WTC11 (cell line): ENCODE results near the gene ZER1. TPM values are rescaled to one million over a fixed set of nuclear protein-coding genes. Genes with fewer than 3 reads are reported as not detected.

Source experiments
- ATAC-seq: fragments of 200-7000 bp; cut with Tn5 transposase; 2 replicates; pipeline ENCODE4 v1.10.0; 2021; ENCODE audit warnings: mild to moderate bottlenecking, moderate library complexity
- CTCF ChIA-PET: fragments of 300-600 bp; sonication (Branson Sonifier 250); formaldehyde crosslinking; loops from one replicate; lab custom pipeline; 2021; ENCODE audit warnings: antibody characterized with exemption; lab: Charles Lee
- POLR2A ChIA-PET: fragments of 350-600 bp; sonication (Branson Sonifier 250); formaldehyde crosslinking; loops from one replicate; lab custom pipeline; 2021; ENCODE audit warnings: antibody characterized with exemption; lab: Charles Lee
- DNase-seq: peaks from one replicate; pipeline ENCODE4 v3.0.0; 2021; ENCODE audit warnings: low spot score
- H3K27ac Mint-ChIP-seq: 2 replicates; pipeline ENCODE4 v1.8.0; 2021; ENCODE audit warnings: mixed read lengths
- H3K27me3 Mint-ChIP-seq: 2 replicates; pipeline ENCODE4 v1.8.0; 2021; ENCODE audit warnings: low read depth, mild to moderate bottlenecking, moderate library complexity, mixed read lengths
- H3K36me3 Mint-ChIP-seq: 2 replicates; pipeline ENCODE4 v1.8.0; 2021; ENCODE audit warnings: mixed read lengths
- H3K4me1 Mint-ChIP-seq: 2 replicates; pipeline ENCODE4 v1.8.0; 2022; ENCODE audit warnings: mixed read lengths
- H3K4me3 Mint-ChIP-seq: 2 replicates; pipeline ENCODE4 v1.8.0; 2021; ENCODE audit warnings: mild to moderate bottlenecking, moderate library complexity, mixed read lengths
- H3K9me3 Mint-ChIP-seq: 2 replicates; pipeline ENCODE4 v1.8.0; 2021; ENCODE audit warnings: mixed read lengths
- ATF6 ChIP-seq: sonication (generic); formaldehyde crosslinking; IDR thresholded peaks from 2 replicates; pipeline ENCODE4 v1.8.1; 2023; ENCODE audit warnings: mild to moderate bottlenecking, missing genetic modification reagents
- E2F4 ChIP-seq: sonication (generic); formaldehyde crosslinking; IDR thresholded peaks from 2 replicates; pipeline ENCODE4 v1.8.1; 2022; ENCODE audit warnings: low read depth, mild to moderate bottlenecking, moderate library complexity, missing genetic modification reagents, borderline replicate concordance
- E2F5 ChIP-seq: sonication (generic); formaldehyde crosslinking; IDR thresholded peaks from 2 replicates; pipeline ENCODE4 v1.8.1; 2022; ENCODE audit warnings: mild to moderate bottlenecking, moderate library complexity, missing genetic modification reagents
- ELF4 ChIP-seq: sonication (generic); formaldehyde crosslinking; IDR thresholded peaks from 2 replicates; pipeline ENCODE4 v1.8.1; 2022; ENCODE audit warnings: low read depth, mild to moderate bottlenecking, moderate library complexity, missing genetic modification reagents
- ESRRA ChIP-seq: sonication (generic); formaldehyde crosslinking; IDR thresholded peaks from 2 replicates; pipeline ENCODE4 v1.8.1; 2022; ENCODE audit warnings: mild to moderate bottlenecking, missing genetic modification reagents, borderline replicate concordance
- FOXP4 ChIP-seq: sonication (generic); formaldehyde crosslinking; IDR thresholded peaks from 2 replicates; pipeline ENCODE4 v1.8.0; 2022; ENCODE audit warnings: mild to moderate bottlenecking, missing genetic modification reagents
- HMGXB4 ChIP-seq: sonication (generic); formaldehyde crosslinking; IDR thresholded peaks from 2 replicates; pipeline ENCODE4 v1.8.1; 2023; ENCODE audit warnings: mild to moderate bottlenecking, moderate library complexity, missing genetic modification reagents
- IRF1 ChIP-seq: sonication (generic); formaldehyde crosslinking; IDR thresholded peaks from 2 replicates; pipeline ENCODE4 v1.8.0; 2023; ENCODE audit warnings: missing genetic modification reagents
- IRF2 ChIP-seq: sonication (generic); formaldehyde crosslinking; IDR thresholded peaks from 2 replicates; pipeline ENCODE4 v1.8.0; 2022; ENCODE audit warnings: low read depth, missing genetic modification reagents, borderline replicate concordance
- KAT7 ChIP-seq: sonication (generic); formaldehyde crosslinking; IDR thresholded peaks from 2 replicates; pipeline ENCODE4 v1.8.1; 2023; ENCODE audit warnings: missing genetic modification reagents, mild to moderate bottlenecking, borderline replicate concordance
- NR1H2 ChIP-seq: sonication (generic); formaldehyde crosslinking; IDR thresholded peaks from 2 replicates; pipeline ENCODE4 v1.9.0; 2021; ENCODE audit warnings: mild to moderate bottlenecking, moderate library complexity, missing genetic modification reagents
- RORB ChIP-seq: fragments of 250-450 bp; sonication (Bioruptor Pico); IDR thresholded peaks from 2 replicates; pipeline ENCODE4 v1.9.0; 2021; ENCODE audit warnings: mild to moderate bottlenecking
- SOX15 ChIP-seq: fragments of 250-450 bp; sonication (Bioruptor Pico); IDR thresholded peaks from 2 replicates; pipeline ENCODE4 v1.9.0; 2021; ENCODE audit warnings: mild to moderate bottlenecking
- TEAD1 ChIP-seq: sonication (generic); formaldehyde crosslinking; IDR thresholded peaks from 2 replicates; pipeline ENCODE4 v1.8.0; 2022; ENCODE audit warnings: mild to moderate bottlenecking, missing genetic modification reagents
- TEAD4 ChIP-seq: sonication (generic); formaldehyde crosslinking; IDR thresholded peaks from 2 replicates; pipeline ENCODE4 v1.8.0; 2022; ENCODE audit warnings: mild to moderate bottlenecking, missing genetic modification reagents
- USF1 ChIP-seq: sonication (generic); formaldehyde crosslinking; IDR thresholded peaks from 2 replicates; pipeline ENCODE4 v1.8.0; 2022; ENCODE audit warnings: mild to moderate bottlenecking, missing genetic modification reagents
- ZNF121 ChIP-seq: sonication (generic); formaldehyde crosslinking; IDR thresholded peaks from 2 replicates; pipeline ENCODE4 v1.8.0; 2023; ENCODE audit warnings: missing genetic modification reagents
- ZNF219 ChIP-seq: sonication (generic); formaldehyde crosslinking; IDR thresholded peaks from 2 replicates; pipeline ENCODE4 v1.8.0; 2023; ENCODE audit warnings: missing genetic modification reagents, mild to moderate bottlenecking, borderline replicate concordance
- ZNF281 ChIP-seq: sonication (generic); formaldehyde crosslinking; IDR thresholded peaks from 2 replicates; pipeline ENCODE4 v1.8.0; 2023; ENCODE audit warnings: mild to moderate bottlenecking, missing genetic modification reagents
- total RNA-seq: library from RNA; stranded (reverse); gene quantifications from 3 replicates; pipeline ENCODE4 v1.2.3, GENCODE V29; 2021

Gene ZER1
- total RNA-seq, 1 experiment from 2014 or later: 23.8 TPM

- TF ChIP-seq ZNF281 (CRISPR knock-in tag): no peak
- TF ChIP-seq IRF1 (CRISPR knock-in tag): no peak
- TF ChIP-seq E2F5: peak; percentile 63; the same call in 1 of the 2 replicates
- no peak for TF ChIP-seq KAT7
Measured at GRCh38 chr9:128702445-128702948, 69.2 kb downstream of the ZER1 start, which contains the start of gene PKN3 (continued).

- Mint-ChIP-seq H3K9me3 (no peaks in the 10 kb centered on the region), H3K27ac (peak overlapping the region; percentile 64; the same call in 1 of the 2 replicates), H3K36me3 (peaks cover 2% of the 10 kb centered on the region), H3K4me1 (peaks cover 4% of the 10 kb centered on the region; the same call in 1 of the 2 replicates), H3K4me3 (peak overlapping the region; percentile 83; the same call in 1 of the 2 replicates), H3K27me3 (no peaks in the 10 kb centered on the region)
- ATAC-seq (no peak), DNase-seq (peak; percentile 11)
- ChIA-PET POLR2A (interaction anchor here (1.2 to 1.6 kb wide), 2 partner anchors 23 to 66 kb away, joined by 3 to 7 read pairs; partner anchors contain the start of gene ZDHHC12), CTCF (interaction anchor here (0.7 to 1.6 kb wide), 5 partner anchors 9 to 117 kb away, joined by 3 to 23 read pairs (median 5); partner anchors contain the start of genes ENDOG and ZDHHC12)
- TF ChIP-seq TEAD4 (CRISPR knock-in tag) (no peak), TEAD1 (no peak), ZNF281 (CRISPR knock-in tag) (no peak), HMGXB4 (no peak), RORB (CRISPR knock-in tag) (no peak), FOXP4 (CRISPR knock-in tag) (no peak), ZNF121 (CRISPR knock-in tag) (no peak), ELF4 (CRISPR knock-in tag) (no peak), E2F4 (CRISPR knock-in tag) (no peak), NR1H2 (CRISPR knock-in tag) (no peak), ESRRA (CRISPR knock-in tag) (no peak), ZNF219 (CRISPR knock-in tag) (no peak), ATF6 (CRISPR knock-in tag) (no peak), USF1 (no peak), SOX15 (CRISPR knock-in tag) (no peak), IRF2 (CRISPR knock-in tag) (no peak)
Measured at GRCh38 chr9:128701227-128701854, 70.4 kb downstream of the ZER1 start.
